NT2/D1 (cell line): ENCODE data around the gene GPR17.

Source experiments
- SUZ12 ChIP-seq: IDR thresholded peaks from 2 replicates; pipeline ENCODE4 v1.6.1; 2011; ENCODE audit not compliant: insufficient read length, insufficient read depth; ENCODE audit errors: extremely low read depth
- YY1 ChIP-seq: IDR thresholded peaks from 2 replicates; pipeline ENCODE4 v1.6.1; 2011; ENCODE audit not compliant: insufficient read length, insufficient read depth
- ZNF274 ChIP-seq: IDR thresholded peaks from 2 replicates; pipeline ENCODE4 v1.6.1; 2011; ENCODE audit warnings: mild to moderate bottlenecking, low read depth, low read length

- TF ChIP-seq YY1 = no peak
- TF ChIP-seq SUZ12 = no peak
- no peak for TF ChIP-seq ZNF274
Observed at GRCh38 chr2:127676906-127677305, 31.0 kb downstream of the GPR17 start.
